Nephron (organoid): ENCODE measurements around the gene ADK.

ENCODE experiments used
- H3K27ac Mint-ChIP-seq, 3 experiments: 2 replicates each; pipeline ENCODE4 v1.8.0; 2020; ENCODE audit warnings: mixed read lengths in 3 of 3, mild to moderate bottlenecking in 2 of 3, moderate library complexity in 1 of 3
- H3K27me3 Mint-ChIP-seq: 2 replicates; pipeline ENCODE4 v1.8.0; 2021; ENCODE audit warnings: low read depth, mild to moderate bottlenecking, moderate library complexity, mixed read lengths
- H3K36me3 Mint-ChIP-seq: 2 replicates; pipeline ENCODE4 v1.8.0; 2020; ENCODE audit warnings: low read depth, mixed read lengths
- H3K4me1 Mint-ChIP-seq: 2 replicates; pipeline ENCODE4 v1.8.0; 2020; ENCODE audit warnings: mixed read lengths
- H3K4me3 Mint-ChIP-seq, 3 experiments: 2 replicates each; pipeline ENCODE4 v1.8.0; 2020; ENCODE audit warnings: mild to moderate bottlenecking in 3 of 3, mixed read lengths in 3 of 3, moderate library complexity in 2 of 3
- H3K9me3 Mint-ChIP-seq: 2 replicates; pipeline ENCODE4 v1.8.0; 2020; ENCODE audit warnings: mixed read lengths
- TF ChIP-seq, protein P1 (sequence below), 3 experiments: fragments of 200-600 bp; sonication (generic); IDR thresholded peaks; one replicate each; pipeline ENCODE4 v1.5.0; 2021; ENCODE audit warnings: antibody characterized with exemption in 3 of 3; ENCODE audit not compliant: unreplicated experiment in 3 of 3

ADK gene

DNA sequence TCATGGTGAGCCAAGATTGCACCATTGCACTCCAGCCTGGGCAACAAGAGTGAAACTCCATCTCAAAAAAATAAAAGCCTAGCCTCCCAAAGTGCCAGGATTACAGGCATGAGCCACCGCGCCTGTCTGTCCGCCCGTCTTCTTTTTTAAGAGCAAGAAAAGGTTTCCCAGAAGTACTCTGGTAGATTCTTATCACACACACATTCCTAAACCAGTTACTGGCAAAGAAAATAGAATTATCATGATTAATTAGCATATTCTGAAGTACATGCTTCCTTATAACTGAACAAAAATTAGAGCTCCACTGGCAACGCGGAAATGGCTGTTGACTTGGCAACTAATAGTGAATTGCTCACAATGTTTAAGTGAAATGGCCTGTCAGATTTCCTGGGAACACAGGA, 87.0 kb downstream of the ADK start:
- no peaks in the 10 kb centered on the region for H3K27me3 Mint-ChIP-seq
- no peak overlapping the region for H3K4me3 Mint-ChIP-seq
- H3K27ac Mint-ChIP-seq, result no peak overlapping the region
- TF ChIP-seq, protein P1, sequence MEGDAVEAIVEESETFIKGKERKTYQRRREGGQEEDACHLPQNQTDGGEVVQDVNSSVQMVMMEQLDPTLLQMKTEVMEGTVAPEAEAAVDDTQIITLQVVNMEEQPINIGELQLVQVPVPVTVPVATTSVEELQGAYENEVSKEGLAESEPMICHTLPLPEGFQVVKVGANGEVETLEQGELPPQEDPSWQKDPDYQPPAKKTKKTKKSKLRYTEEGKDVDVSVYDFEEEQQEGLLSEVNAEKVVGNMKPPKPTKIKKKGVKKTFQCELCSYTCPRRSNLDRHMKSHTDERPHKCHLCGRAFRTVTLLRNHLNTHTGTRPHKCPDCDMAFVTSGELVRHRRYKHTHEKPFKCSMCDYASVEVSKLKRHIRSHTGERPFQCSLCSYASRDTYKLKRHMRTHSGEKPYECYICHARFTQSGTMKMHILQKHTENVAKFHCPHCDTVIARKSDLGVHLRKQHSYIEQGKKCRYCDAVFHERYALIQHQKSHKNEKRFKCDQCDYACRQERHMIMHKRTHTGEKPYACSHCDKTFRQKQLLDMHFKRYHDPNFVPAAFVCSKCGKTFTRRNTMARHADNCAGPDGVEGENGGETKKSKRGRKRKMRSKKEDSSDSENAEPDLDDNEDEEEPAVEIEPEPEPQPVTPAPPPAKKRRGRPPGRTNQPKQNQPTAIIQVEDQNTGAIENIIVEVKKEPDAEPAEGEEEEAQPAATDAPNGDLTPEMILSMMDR (IDR thresholded peaks at IDR 0.05; ENCODE audit: unreplicated experiment in 3 of 3), result no peak
- no peaks in the 10 kb centered on the region for H3K4me1 Mint-ChIP-seq
- H3K36me3 Mint-ChIP-seq, result peaks cover 5% of the 10 kb centered on the region
- no peaks in the 10 kb centered on the region for H3K9me3 Mint-ChIP-seq

DNA sequence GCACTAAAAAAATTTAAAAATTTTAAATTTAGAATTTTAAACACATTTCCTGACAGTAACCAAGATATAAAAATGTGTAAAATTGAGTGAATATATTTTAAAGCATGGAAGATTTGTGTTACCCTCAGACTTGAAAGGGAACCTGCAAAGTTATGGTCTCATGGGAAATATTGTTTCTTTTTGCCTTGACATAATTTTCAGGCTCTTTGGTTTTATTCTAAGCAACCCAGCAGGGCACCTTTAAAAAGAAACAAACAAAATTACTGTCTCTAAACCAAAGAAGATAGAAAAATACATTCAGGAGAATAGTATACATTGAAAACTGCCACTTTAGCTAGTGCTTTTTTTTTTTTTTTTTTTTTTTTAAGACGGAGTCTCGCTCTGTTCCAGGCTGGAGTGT, 87.5 kb downstream of the ADK start:
- no peaks in the 10 kb centered on the region for H3K27me3 Mint-ChIP-seq
- H3K27ac Mint-ChIP-seq, result no peak overlapping the region

DNA sequence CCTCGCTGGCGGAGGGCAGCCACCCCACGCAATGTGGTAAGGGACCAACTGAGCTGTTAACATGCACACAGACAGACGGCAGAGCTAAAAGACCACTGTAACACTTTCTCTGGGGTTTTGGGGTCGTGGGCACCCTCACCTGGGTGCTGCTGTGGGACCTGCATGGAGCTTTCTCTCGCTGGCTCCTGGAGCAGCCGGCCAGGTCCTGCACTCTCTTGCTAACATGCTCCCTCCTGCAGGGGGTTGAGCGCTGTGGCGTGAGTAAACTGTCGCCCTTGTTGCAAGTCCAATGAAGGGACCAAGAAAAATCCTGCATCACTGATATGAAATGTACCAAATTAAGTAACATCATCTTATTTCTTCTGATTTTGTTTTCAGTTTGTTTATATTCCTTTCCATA, 92.0 kb downstream of the ADK start:
- H3K27me3 Mint-ChIP-seq, result no peaks in the 10 kb centered on the region
- H3K4me3 Mint-ChIP-seq, result no peak overlapping the region
- TF ChIP-seq, protein P1 (IDR thresholded peaks at IDR 0.05; ENCODE audit: unreplicated experiment in 3 of 3), result no peak
- H3K4me1 Mint-ChIP-seq, result no peaks in the 10 kb centered on the region
- no peak overlapping the region for H3K27ac Mint-ChIP-seq
- no peaks in the 10 kb centered on the region for H3K9me3 Mint-ChIP-seq
- peaks cover 8% of the 10 kb centered on the region for H3K36me3 Mint-ChIP-seq

More for the DNA sequence above, 87.5 kb downstream of the ADK start:
- no peaks in the 10 kb centered on the region for H3K4me1 Mint-ChIP-seq
- no peak overlapping the region for H3K4me3 Mint-ChIP-seq
- H3K9me3 Mint-ChIP-seq, result no peaks in the 10 kb centered on the region
- H3K36me3 Mint-ChIP-seq, result peaks cover 8% of the 10 kb centered on the region
- TF ChIP-seq, protein P1 (IDR thresholded peaks at IDR 0.05; ENCODE audit: unreplicated experiment in 3 of 3), result no peak

DNA sequence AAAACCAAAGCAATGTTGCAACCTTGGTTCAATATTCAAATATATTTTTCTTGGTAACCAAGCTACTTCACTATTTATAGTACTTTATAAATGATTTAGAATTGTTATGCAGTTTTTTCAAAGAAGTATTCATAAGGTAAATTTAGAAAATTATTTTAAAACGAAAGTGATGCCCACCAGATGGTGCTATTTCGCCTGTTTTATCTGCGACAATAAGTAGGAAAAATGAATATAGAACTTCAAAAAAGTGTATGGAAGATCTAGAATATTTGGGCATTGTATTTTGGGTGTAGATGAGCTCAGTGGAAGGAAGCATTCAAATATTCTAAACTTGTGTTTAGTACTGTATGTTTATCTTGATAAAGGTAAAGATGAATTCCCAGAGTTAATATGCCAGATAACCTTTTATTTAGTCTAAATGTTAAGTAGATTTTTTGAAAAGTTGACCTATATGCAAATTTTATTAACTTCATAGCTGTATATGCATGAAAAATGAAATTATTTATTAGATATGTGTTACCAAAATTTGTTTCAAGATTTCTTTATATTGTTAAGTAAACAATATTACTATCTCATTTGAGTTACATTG, 93.2 kb downstream of the ADK start:
- Mint-ChIP-seq H3K4me3 (no peak overlapping the region), H3K27ac (no peak overlapping the region), H3K4me1 (no peaks in the 10 kb centered on the region), H3K27me3 (no peaks in the 10 kb centered on the region), H3K36me3 (peaks cover 8% of the 10 kb centered on the region), H3K9me3 (no peaks in the 10 kb centered on the region)
- TF ChIP-seq, protein P1 (IDR thresholded peaks at IDR 0.05; ENCODE audit: unreplicated experiment in 3 of 3), result peak; percentile 49 to 72 (median 53)

DNA sequence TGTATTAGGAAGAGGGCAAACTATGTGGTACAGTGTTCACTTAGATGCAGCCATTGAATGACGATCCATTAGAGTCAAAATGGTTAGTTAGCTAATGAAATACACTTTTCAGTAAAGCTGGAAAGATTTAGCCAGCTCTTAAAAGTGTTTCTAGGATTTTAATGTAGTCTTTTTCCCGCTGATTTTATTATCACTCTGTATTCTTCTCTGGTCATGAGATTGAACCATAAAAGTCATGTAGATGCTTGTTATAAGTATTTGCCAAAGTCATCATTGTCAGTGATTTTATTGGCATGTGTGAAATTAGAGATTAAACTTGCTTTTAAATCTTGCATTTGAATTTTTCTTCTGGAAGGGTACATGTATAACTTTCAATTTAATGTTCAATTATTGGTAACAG, 93.8 kb downstream of the ADK start:
- Mint-ChIP-seq H3K27ac (no peak overlapping the region), H3K9me3 (no peaks in the 10 kb centered on the region), H3K36me3 (peaks cover 8% of the 10 kb centered on the region), H3K4me1 (no peaks in the 10 kb centered on the region), H3K4me3 (no peak overlapping the region), H3K27me3 (no peaks in the 10 kb centered on the region)
- TF ChIP-seq, protein P1 (IDR thresholded peaks at IDR 0.05; ENCODE audit: unreplicated experiment in 3 of 3), result no peak

DNA sequence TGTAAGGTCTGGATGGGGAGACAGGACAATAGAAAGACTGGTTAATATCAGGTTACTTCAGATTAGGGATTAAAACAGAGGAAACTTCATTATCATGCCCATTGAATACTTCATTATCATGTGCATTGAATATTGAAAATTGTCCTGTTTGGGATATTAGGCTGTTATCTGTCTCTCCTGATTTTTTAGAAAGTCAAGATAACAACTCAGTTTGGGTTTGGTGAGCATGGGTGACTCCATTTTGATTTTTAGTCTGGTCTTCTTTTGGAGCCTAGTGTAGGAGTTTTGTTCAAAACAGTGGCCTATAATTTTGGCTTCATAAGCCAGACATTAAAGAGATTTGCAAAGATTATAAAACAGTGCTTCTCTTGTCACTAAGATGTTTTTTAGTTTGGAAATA, 95.5 kb downstream of the ADK start:
- Mint-ChIP-seq H3K27me3 (no peaks in the 10 kb centered on the region), H3K4me3 (no peak overlapping the region), H3K27ac (no peak overlapping the region), H3K36me3 (peaks cover 8% of the 10 kb centered on the region), H3K4me1 (no peaks in the 10 kb centered on the region), H3K9me3 (no peaks in the 10 kb centered on the region)
- TF ChIP-seq, protein P1 (IDR thresholded peaks at IDR 0.05; ENCODE audit: unreplicated experiment in 3 of 3), result no peak
